Heart left ventricle (tissue), 16 donors: ENCODE measurements around the gene SRBD1. TPM values are rescaled to one million over a fixed set of nuclear protein-coding genes. Genes with fewer than 3 reads are reported as not detected.

ENCODE experiments used
- ATAC-seq, 4 donors: fragments of 200-7000 bp; cut with Tn5 transposase; one replicate each; pipeline ENCODE4 v1.9.1; 2020 to 2022; ENCODE audit warnings: moderate library complexity in 4 of 4, mild to moderate bottlenecking in 3 of 4, moderate number of reproducible peaks in 1 of 4
- DNase-seq, 5 donors: peaks; one replicate each; pipeline ENCODE4 v3.0.0-alpha.2; 2020
- H3K27ac ChIP-seq, 12 donors: fragments of 200-600 bp; sonication (generic) in 4 of 12; one replicate each; pipeline versions ENCODE4 v1.5.0 to v1.8.0; 2016 to 2022; ENCODE audit warnings: mild to moderate bottlenecking in 2 of 12
- H3K27me3 ChIP-seq, 9 donors: fragments of 200-600 bp; sonication (generic) in 2 of 9; one replicate each; pipeline versions ENCODE4 v1.5.1 to v1.8.0; 2016 to 2022; ENCODE audit warnings: mild to moderate bottlenecking in 3 of 9
- H3K36me3 ChIP-seq, 9 donors: fragments of 200-600 bp; sonication (generic) in 2 of 9; one replicate each; pipeline versions ENCODE4 v1.5.0 to v1.8.0; 2018 to 2022; ENCODE audit warnings: mild to moderate bottlenecking in 2 of 9
- H3K4me1 ChIP-seq, 12 donors: fragments of 200-600 bp; sonication (generic) in 4 of 12; one replicate each; pipeline versions ENCODE4 v1.5.0 to v1.8.0; 2016 to 2022; ENCODE audit warnings: mild to moderate bottlenecking in 3 of 12
- H3K4me3 ChIP-seq, 12 donors: fragments of 200-600 bp; sonication (generic) in 4 of 12; one replicate each; pipeline versions ENCODE4 v1.5.0 to v1.8.0; 2017 to 2022; ENCODE audit warnings: mild to moderate bottlenecking in 9 of 12, moderate library complexity in 4 of 12
- H3K9me3 ChIP-seq, 12 donors: fragments of 200-600 bp; sonication (generic) in 4 of 12; one replicate each; pipeline versions ENCODE4 v1.5.0 to v1.8.0; 2016 to 2022; ENCODE audit warnings: mild to moderate bottlenecking in 1 of 12
- POLR2A ChIP-seq, 2 donors: fragments of 450-650 bp; IDR thresholded peaks; one replicate each; pipeline ENCODE4 v1.6.1; 2017; ENCODE audit warnings: antibody characterized with exemption in 2 of 2, mild to moderate bottlenecking in 2 of 2, moderate library complexity in 2 of 2
- WGBS, 4 donors: extraction: QIAGEN DNeasy Blood & Tissue Kit in 2 of 4; methylation state at CpG; one replicate each; pipeline versions ENCODE4 v1.1.5 to v1.1.7; 2013 to 2018; 5-methylcytosine and 5-hydroxymethylcytosine counted together
- intact Hi-C, 10 donors: fragments of 100-400 bp; cut with DNase I; formaldehyde crosslinking; loops; one replicate each; pipeline versions ENCODE4 v1.11.1 to v1.14.2; 2022
- polyA plus RNA-seq, 2 donors: library from polyadenylated mRNA; stranded (reverse); fragments of 200-250 nt; gene quantifications; one replicate each; pipeline ENCODE4 v1.2.3, GENCODE V29; 2013
- total RNA-seq, 9 donors: library from RNA; depleted of rRNA in 2 of 9; stranded (reverse); fragments of >200 nt in 2 of 9; fragmentation: NEBNext Ultra II Directional in 3 of 9; extraction: Animal tissue kit (Norgen Biotek cat#: 25700) in 3 of 9; gene quantifications; one replicate each; pipeline versions ENCODE4 v1.1.0 to v1.2.4, GENCODE V29; 2016 to 2023
- TF ChIP-seq, protein P1 (sequence below), 12 donors: fragments of 200-600 bp; sonication (generic) in 4 of 12; IDR thresholded peaks; one replicate each; pipeline versions ENCODE4 v1.5.0 to v1.8.0; 2018 to 2022; ENCODE audit warnings: antibody characterized with exemption in 12 of 12, mild to moderate bottlenecking in 5 of 12
- donor health status: ischemic (EF 13 %, LVEDD 7.1; RV severe dilation, severe dysfunction).
- donor health status: healthy with polysubstance abuse.
- donor health status: DM: no; HTN: yes; CAD: no.
- donor health status: DM: no; HTN: no; CAD: no.
- donor health status: ischemic (EF 25% LVEDD 6.9; RV normal size, moderate dysfunction).
- donor health status: ischemic (EF 25% LVEDD 5.7; RV mildly dilated, moderate dysfunction).
- donor health status: healthy.
- donor health status: DM: yes; HTN: yes; CAD: no.
- donor health status: ischemic (EF 35%, LVEDD 5.7; RV mildly dilated, moderate dysfunction).
- donor health status: nonischemic (EF 11% LVEDD 7.7; RV severe dilation, severe dysfunction).
- donor health status: DM: yes; HTN: yes; CAD: no.
- donor health status: PGD.
- donor health status: ischemic (EF 29% LVEDD 5.4; RV normal size, mild dysfunction).
- donor health status: nonischemic (EF 23%, LVEDD 6.1; RV moderate dilation, normal function).

Gene SRBD1
- total and polyA plus RNA-seq, 11 donors, result 3.0 to 16.9 (median 10.2) TPM

DNA sequence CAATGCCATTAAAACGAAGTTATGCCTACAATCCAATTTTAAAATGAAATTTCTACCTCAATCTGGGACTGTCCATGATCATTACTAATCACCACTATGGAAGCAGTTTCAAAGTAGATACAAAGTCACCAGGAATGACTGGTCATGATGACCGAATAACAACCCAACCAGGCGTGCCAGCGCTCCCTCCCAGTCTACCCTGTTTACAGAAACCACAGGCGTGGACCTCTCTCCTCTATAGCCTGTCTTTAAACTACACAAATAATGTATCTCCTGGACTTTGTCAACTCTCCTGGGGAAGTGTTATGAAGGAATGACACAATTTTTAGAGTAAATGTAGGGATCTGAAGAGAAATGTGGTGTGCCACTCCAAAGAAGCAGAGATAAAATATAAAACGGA, 150.2 kb downstream of the SRBD1 start:
- TF ChIP-seq POLR2A (IDR thresholded peaks at IDR 0.05), result no peak
- TF ChIP-seq, protein P1, sequence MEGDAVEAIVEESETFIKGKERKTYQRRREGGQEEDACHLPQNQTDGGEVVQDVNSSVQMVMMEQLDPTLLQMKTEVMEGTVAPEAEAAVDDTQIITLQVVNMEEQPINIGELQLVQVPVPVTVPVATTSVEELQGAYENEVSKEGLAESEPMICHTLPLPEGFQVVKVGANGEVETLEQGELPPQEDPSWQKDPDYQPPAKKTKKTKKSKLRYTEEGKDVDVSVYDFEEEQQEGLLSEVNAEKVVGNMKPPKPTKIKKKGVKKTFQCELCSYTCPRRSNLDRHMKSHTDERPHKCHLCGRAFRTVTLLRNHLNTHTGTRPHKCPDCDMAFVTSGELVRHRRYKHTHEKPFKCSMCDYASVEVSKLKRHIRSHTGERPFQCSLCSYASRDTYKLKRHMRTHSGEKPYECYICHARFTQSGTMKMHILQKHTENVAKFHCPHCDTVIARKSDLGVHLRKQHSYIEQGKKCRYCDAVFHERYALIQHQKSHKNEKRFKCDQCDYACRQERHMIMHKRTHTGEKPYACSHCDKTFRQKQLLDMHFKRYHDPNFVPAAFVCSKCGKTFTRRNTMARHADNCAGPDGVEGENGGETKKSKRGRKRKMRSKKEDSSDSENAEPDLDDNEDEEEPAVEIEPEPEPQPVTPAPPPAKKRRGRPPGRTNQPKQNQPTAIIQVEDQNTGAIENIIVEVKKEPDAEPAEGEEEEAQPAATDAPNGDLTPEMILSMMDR (IDR thresholded peaks at IDR 0.05), result no peak
- intact Hi-C loops, result no loop called here
- no peaks in the 10 kb centered on the region for H3K36me3 ChIP-seq
- H3K27me3 ChIP-seq, result no peaks in the 10 kb centered on the region
- peaks cover 0 to 18% (median 10%) of the 10 kb centered on the region in 12 donors for H3K4me1 ChIP-seq
- no peaks in the 10 kb centered on the region for H3K9me3 ChIP-seq
- no peak overlapping the region for H3K27ac ChIP-seq
- H3K4me3 ChIP-seq, result no peak overlapping the region
- WGBS, 4 donors, result 89 to 90% (median 89%) methylated on average over 6 of the region's 6 CpGs
- ATAC-seq, result no peak
- no peak for DNase-seq

DNA sequence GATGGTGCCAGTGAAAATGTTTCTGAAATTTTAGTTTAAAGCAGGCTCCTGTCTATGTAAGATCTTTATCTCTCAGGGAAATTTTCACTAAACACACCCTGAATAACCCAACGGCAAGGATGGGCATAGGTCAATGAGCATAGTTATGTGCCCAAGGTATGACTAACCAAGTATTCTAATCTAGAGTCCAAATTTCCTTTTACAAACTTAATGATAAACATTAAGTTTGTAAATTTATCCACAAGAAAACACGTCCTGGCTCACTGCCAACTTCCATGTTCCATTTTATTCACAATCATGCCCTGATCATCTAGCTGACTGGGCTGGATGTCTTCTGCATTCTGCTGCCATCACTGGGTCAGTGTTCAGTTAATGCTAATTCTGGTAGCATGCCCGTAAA, 151.2 kb downstream of the SRBD1 start:
- H3K4me3 ChIP-seq, result no peak overlapping the region
- WGBS, 4 donors, result 85 to 89% (median 86%) methylated on average over 3 of the region's 3 CpGs
- H3K27me3 ChIP-seq, result no peaks in the 10 kb centered on the region
- H3K9me3 ChIP-seq, result no peaks in the 10 kb centered on the region
- peak in 1 of 5 donors; percentile 19 for DNase-seq
- peaks cover 0 to 18% (median 10%) of the 10 kb centered on the region in 12 donors for H3K4me1 ChIP-seq
- no peaks in the 10 kb centered on the region for H3K36me3 ChIP-seq
- H3K27ac ChIP-seq, result no peak overlapping the region
- ATAC-seq, result no peak
- intact Hi-C loops, result no loop called here
- TF ChIP-seq POLR2A (IDR thresholded peaks at IDR 0.05), result no peak
- TF ChIP-seq, protein P1 (IDR thresholded peaks at IDR 0.05), result no peak

DNA sequence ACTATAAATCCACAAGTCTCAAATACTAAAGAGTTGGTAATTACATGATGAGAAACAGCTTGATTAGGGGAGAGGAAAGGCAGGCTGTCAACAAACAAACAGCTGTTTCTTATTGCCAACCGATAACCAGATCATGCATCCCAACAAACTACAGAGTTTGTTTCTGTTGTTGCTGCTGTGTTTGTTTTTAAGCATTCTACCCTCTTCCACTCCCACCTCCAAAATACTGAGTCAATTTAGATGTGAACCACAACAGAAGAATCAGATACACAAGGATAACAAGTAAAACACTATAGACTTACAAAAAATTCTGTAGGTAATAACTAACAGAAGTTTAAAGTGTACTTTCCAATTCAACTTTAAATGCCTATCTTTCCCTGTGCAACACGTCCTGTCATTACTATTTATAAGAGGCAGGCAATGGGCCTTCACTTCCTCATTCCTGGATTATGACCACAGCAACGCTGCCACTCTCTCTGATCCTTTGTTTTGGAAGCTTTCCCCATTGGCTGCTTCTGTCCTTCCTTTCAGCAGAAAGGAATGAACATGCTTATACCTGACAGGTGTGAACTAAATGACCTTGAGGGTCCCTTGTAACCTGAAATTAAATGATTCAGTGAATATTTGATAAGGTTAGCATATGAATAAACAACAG, 152.0 kb downstream of the SRBD1 start:
- ATAC-seq (peak; percentile 76 to 90 (median 86)), DNase-seq (peak in 4 of 5 donors; percentile 12 to 30 (median 19))
- TF ChIP-seq POLR2A (IDR thresholded peaks at IDR 0.05), result no peak
- TF ChIP-seq, protein P1 (IDR thresholded peaks at IDR 0.05), result no peak
- no peaks in the 10 kb centered on the region for H3K9me3 ChIP-seq
- 13 to 25% (median 19%) methylated on average over 3 of the region's 3 CpGs for WGBS, 4 donors
- H3K27me3 ChIP-seq, result no peaks in the 10 kb centered on the region
- intact Hi-C loops, result no loop called here
- no peak overlapping the region for H3K4me3 ChIP-seq
- peaks cover 0 to 18% (median 10%) of the 10 kb centered on the region in 12 donors for H3K4me1 ChIP-seq
- H3K36me3 ChIP-seq, result no peaks in the 10 kb centered on the region
- H3K27ac ChIP-seq, result peak overlapping the region in 5 of 12 donors; percentile 4 to 49 (median 10)

DNA sequence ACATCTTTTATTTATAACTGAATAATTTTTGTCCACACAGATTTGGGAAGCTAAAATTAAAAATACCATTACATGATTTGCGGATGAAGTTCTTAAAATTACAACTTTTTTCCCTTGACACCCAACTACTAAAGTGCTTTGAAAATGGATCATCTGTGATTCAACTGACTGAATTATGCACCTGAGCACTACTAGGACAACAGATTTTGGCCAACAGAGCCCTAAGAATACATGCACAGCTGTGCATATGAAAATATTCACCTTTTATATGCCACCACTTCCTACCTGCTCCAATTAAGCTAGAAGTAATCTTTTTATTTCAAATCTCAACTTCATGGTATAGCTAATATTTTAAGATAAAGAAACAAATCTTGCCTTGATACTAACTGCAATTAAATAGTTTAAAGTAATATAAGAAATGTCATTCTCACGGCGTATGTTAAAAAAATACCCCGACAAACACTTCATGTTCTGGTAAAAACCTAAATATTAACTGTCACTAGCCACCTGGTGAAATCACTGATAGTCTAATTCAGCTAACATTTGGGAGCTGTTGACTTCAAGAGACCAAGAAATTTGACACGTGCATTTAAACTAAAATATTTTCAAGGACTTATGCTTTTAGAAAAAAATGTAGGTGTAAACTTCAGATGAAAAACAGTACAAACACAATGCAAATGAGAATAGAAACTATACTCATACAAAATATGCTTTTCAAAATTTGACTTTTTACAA, 153.7 kb downstream of the SRBD1 start:
- H3K27me3 ChIP-seq, result no peaks in the 10 kb centered on the region
- WGBS, 4 donors, result 97 to 98% (median 98%) methylated on average over 5 of the region's 5 CpGs

More for the DNA sequence above, 153.7 kb downstream of the SRBD1 start:
- Histone ChIP-seq H3K4me3 (no peak overlapping the region), H3K27ac (no peak overlapping the region), H3K9me3 (no peaks in the 10 kb centered on the region), H3K4me1 (peaks cover 0 to 21% (median 10%) of the 10 kb centered on the region in 12 donors), H3K36me3 (no peaks in the 10 kb centered on the region)
- ATAC-seq (no peak), DNase-seq (no peak)
- intact Hi-C loops, result no loop called here
- TF ChIP-seq POLR2A (IDR thresholded peaks at IDR 0.05), result no peak
- TF ChIP-seq, protein P1 (IDR thresholded peaks at IDR 0.05), result no peak
